ENCODE results near the gene FAM83C.
"Not testable (repeated sequence)": the region's sequence is repeated elsewhere in the genome, so short reads cannot be mapped to it uniquely, and the experiment has no call there.

Gene FAM83C

GRCh38 chr20:35317416-35318210, 25.4 kb upstream of the FAM83C start:
- DNase-seq = no peak

- no peak for DNase-seq
Measured at GRCh38 chr20:35316086-35316485, 23.9 kb upstream of the FAM83C start.

GRCh38 chr20:35315632-35316020, 23.4 kb upstream of the FAM83C start:
- DNase-seq = not testable (repeated sequence)

GRCh38 chr20:35314816-35315631, 22.8 kb upstream of the FAM83C start:
- no peak for DNase-seq

GRCh38 chr20:35312318-35312717, 20.1 kb upstream of the FAM83C start:
- DNase-seq = no peak

- DNase-seq = no peak
Measured at GRCh38 chr20:35311822-35312221, 19.6 kb upstream of the FAM83C start.

GRCh38 chr20:35311409-35311808, 19.2 kb upstream of the FAM83C start:
- DNase-seq = peak; percentile 57

GRCh38 chr20:35307666-35308653, 15.7 kb upstream of the FAM83C start:
- no peak for DNase-seq

- no peak for DNase-seq
Measured at GRCh38 chr20:35306931-35307517, 14.8 kb upstream of the FAM83C start.

GRCh38 chr20:35305682-35306556, 13.7 kb upstream of the FAM83C start:
- DNase-seq = peak; percentile 61

- no peak for DNase-seq
Measured at GRCh38 chr20:35304956-35305355, 12.7 kb upstream of the FAM83C start.

GRCh38 chr20:35303735-35304491, 11.7 kb upstream of the FAM83C start:
- DNase-seq = peak; percentile 71

- no peak for DNase-seq
Measured at GRCh38 chr20:35303382-35303734, 11.1 kb upstream of the FAM83C start.

- DNase-seq = no peak
Measured at GRCh38 chr20:35302421-35303335, 10.5 kb upstream of the FAM83C start.

GRCh38 chr20:35301426-35301825, 9.2 kb upstream of the FAM83C start:
- no peak for DNase-seq

- DNase-seq = no peak
Measured at GRCh38 chr20:35300469-35301262, 8.4 kb upstream of the FAM83C start.

GRCh38 chr20:35299780-35300179, 7.6 kb upstream of the FAM83C start:
- DNase-seq = no peak

GRCh38 chr20:35298264-35298663, 6.0 kb upstream of the FAM83C start:
- DNase-seq = no peak

- DNase-seq = no peak
Measured at GRCh38 chr20:35297740-35298139, 5.5 kb upstream of the FAM83C start.

All from stimulated activated CD4-positive, alpha-beta T cell treated with anti-CD3 and anti-CD28 coated beads, Interleukin-12 subunit alpha, Interleukin-12 subunit beta, amount 100 ng/mL, for 4 hours (primary cell).